Measurements from ENCODE around the gene C1QTNF9B.

Gene C1QTNF9B

GRCh38 chr13:23859455-23859854, 37.8 kb downstream of the C1QTNF9B start:
- no peak for DNase-seq (ENCODE audit: low read depth in 2 of 3, low spot score in 1 of 3)

- no peak for DNase-seq (ENCODE audit: low read depth in 2 of 3, low spot score in 1 of 3)
These were observed 38.8 kb downstream of the C1QTNF9B start for GRCh38 chr13:23858546-23858945.

- no peak for DNase-seq (ENCODE audit: low read depth in 2 of 3, low spot score in 1 of 3)
These were observed 41.1 kb downstream of the C1QTNF9B start for GRCh38 chr13:23856008-23856750.

- no peak for DNase-seq (ENCODE audit: low read depth in 2 of 3, low spot score in 1 of 3)
These were observed 41.9 kb downstream of the C1QTNF9B start for GRCh38 chr13:23855360-23855759.

- no peak for DNase-seq (ENCODE audit: low read depth in 2 of 3, low spot score in 1 of 3)
These were observed 45.0 kb downstream of the C1QTNF9B start for GRCh38 chr13:23852351-23852750.

GRCh38 chr13:23851106-23851505, 46.2 kb downstream of the C1QTNF9B start:
- no peak for DNase-seq (ENCODE audit: low read depth in 2 of 3, low spot score in 1 of 3)

- DNase-seq (ENCODE audit: low read depth in 2 of 3, low spot score in 1 of 3) = no peak
These were observed 47.2 kb downstream of the C1QTNF9B start for GRCh38 chr13:23850134-23850533.

- DNase-seq (ENCODE audit: low read depth in 2 of 3, low spot score in 1 of 3) = no peak
These were observed 47.6 kb downstream of the C1QTNF9B start for GRCh38 chr13:23849670-23850069.

GRCh38 chr13:23848646-23849141, 48.6 kb downstream of the C1QTNF9B start:
- DNase-seq (ENCODE audit: low read depth in 2 of 3, low spot score in 1 of 3) = no peak

- DNase-seq (ENCODE audit: low read depth in 2 of 3, low spot score in 1 of 3) = no peak
These were observed 49.3 kb downstream of the C1QTNF9B start for GRCh38 chr13:23848019-23848418.

GRCh38 chr13:23847497-23847896, 49.8 kb downstream of the C1QTNF9B start:
- DNase-seq (ENCODE audit: low read depth in 2 of 3, low spot score in 1 of 3) = no peak

- DNase-seq (ENCODE audit: low read depth in 2 of 3, low spot score in 1 of 3) = no peak
These were observed 52.1 kb downstream of the C1QTNF9B start for GRCh38 chr13:23845105-23845725.

GRCh38 chr13:23844132-23844531, 53.2 kb downstream of the C1QTNF9B start:
- no peak for DNase-seq (ENCODE audit: low read depth in 2 of 3, low spot score in 1 of 3)

GRCh38 chr13:23843436-23843835, 53.9 kb downstream of the C1QTNF9B start:
- DNase-seq (ENCODE audit: low read depth in 2 of 3, low spot score in 1 of 3) = no peak

GRCh38 chr13:23842406-23842805, 54.9 kb downstream of the C1QTNF9B start:
- no peak for DNase-seq (ENCODE audit: low read depth in 2 of 3, low spot score in 1 of 3)
